Mesothelial cell of epicardium (in vitro differentiated cells): ENCODE measurements around the gene SH3RF3. TPM values are rescaled to one million over a fixed set of nuclear protein-coding genes. Genes with fewer than 3 reads are reported as not detected.

ENCODE experiments used
- DNase-seq, 2 experiments: peaks; one replicate each; pipeline ENCODE4 v3.0.0; 2021; ENCODE audit warnings: low spot score in 2 of 2; ENCODE audit not compliant: unreplicated experiment in 2 of 2
- H3K27ac Mint-ChIP-seq: 2 replicates; pipeline ENCODE4 v1.8.0; 2021; ENCODE audit warnings: mixed read lengths
- H3K27me3 Mint-ChIP-seq: 2 replicates; pipeline ENCODE4 v1.8.0; 2021; ENCODE audit warnings: low read depth, mixed read lengths
- H3K36me3 Mint-ChIP-seq: 2 replicates; pipeline ENCODE4 v1.8.0; 2021; ENCODE audit warnings: mixed read lengths
- H3K4me1 Mint-ChIP-seq: 2 replicates; pipeline ENCODE4 v1.8.0; 2021; ENCODE audit warnings: mixed read lengths
- H3K4me3 Mint-ChIP-seq: 2 replicates; pipeline ENCODE4 v1.8.0; 2021; ENCODE audit warnings: mild to moderate bottlenecking, moderate library complexity, mixed read lengths
- H3K9me3 Mint-ChIP-seq: 2 replicates; pipeline ENCODE4 v1.8.0; 2021; ENCODE audit warnings: mixed read lengths
- total RNA-seq: library from RNA; stranded (reverse); gene quantifications from 3 replicates; pipeline ENCODE4 v1.2.1, GENCODE V29; 2021
- TF ChIP-seq, protein P1 (sequence below): fragments of 200-600 bp; sonication (generic); IDR thresholded peaks from one replicate; pipeline ENCODE4 v1.5.0; 2021; ENCODE audit warnings: antibody characterized with exemption; ENCODE audit not compliant: unreplicated experiment

SH3RF3 gene
- total RNA-seq, 1 donor from 2014 or later: 2.7 TPM

DNA sequence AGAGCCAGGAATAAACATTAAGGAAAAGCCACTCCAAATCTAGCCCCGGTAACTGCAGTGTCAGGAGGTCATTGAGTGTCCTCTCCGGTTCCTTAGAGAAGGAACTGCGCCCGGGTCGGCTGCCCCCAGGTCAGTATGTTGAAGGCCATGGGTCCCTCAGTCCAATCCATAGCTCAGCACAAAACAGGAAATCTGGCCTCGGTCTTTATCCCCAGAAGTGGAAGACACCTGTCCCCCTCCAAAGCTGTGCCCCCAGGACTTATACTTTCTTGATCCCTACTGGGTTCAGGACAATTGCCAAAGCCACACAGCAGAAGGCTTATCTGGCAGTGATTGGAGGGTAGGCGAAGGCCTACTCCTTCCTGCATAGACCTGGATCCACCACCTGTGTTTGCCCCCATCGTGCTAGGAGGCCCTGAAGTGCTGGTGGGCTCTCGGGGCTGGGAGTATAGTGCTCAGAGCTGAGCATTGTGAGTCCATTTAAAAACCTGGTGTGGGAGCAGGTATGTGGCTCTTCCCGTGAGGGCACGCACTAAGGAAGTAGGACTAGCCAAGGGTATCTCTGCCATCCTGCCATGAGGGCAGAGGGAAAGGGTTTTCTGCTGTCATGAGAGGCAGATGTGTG lies 306.2 kb downstream of the SH3RF3 start:
- Mint-ChIP-seq H3K9me3 (no peaks in the 10 kb centered on the region), H3K27ac (no peak overlapping the region), H3K27me3 (no peaks in the 10 kb centered on the region), H3K36me3 (no peaks in the 10 kb centered on the region), H3K4me3 (no peak overlapping the region), H3K4me1 (peaks cover 17% of the 10 kb centered on the region)
- DNase-seq: no peak
- TF ChIP-seq, protein P1, sequence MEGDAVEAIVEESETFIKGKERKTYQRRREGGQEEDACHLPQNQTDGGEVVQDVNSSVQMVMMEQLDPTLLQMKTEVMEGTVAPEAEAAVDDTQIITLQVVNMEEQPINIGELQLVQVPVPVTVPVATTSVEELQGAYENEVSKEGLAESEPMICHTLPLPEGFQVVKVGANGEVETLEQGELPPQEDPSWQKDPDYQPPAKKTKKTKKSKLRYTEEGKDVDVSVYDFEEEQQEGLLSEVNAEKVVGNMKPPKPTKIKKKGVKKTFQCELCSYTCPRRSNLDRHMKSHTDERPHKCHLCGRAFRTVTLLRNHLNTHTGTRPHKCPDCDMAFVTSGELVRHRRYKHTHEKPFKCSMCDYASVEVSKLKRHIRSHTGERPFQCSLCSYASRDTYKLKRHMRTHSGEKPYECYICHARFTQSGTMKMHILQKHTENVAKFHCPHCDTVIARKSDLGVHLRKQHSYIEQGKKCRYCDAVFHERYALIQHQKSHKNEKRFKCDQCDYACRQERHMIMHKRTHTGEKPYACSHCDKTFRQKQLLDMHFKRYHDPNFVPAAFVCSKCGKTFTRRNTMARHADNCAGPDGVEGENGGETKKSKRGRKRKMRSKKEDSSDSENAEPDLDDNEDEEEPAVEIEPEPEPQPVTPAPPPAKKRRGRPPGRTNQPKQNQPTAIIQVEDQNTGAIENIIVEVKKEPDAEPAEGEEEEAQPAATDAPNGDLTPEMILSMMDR: no peak

DNA sequence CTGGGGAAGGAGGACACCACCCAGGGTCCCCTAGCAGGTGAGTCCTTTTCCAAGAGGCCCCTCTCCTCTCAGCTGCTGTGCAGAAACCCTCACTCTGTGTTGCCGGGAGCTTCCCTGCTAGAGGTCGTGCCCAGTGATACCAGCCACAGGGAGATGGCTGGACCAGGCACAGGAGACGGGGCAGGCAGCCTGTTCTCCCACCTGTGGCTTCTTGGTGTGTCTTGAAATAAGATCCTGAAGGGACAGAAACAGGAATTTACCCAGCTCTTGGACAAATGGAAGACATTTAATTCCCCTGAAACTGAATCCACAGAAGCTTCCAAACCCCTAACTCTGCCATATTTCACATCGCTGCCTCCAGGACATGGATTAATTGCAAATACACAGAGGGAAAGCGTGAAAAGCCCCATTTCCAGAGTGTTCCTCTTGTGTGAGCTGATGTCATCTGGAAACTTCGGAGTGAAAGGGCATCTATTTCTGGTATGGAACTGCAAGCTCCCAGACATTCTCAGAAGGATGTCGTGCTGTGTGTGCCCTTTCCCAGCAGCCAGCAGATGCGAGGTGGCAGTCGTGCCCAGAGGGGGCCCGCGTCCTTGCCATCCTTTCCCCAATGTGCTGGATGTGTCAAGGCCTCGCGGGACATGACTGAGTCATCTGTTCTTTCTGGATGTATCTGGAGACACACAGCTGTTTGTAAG lies 307.0 kb downstream of the SH3RF3 start:
- Mint-ChIP-seq H3K4me1 (peaks cover 17% of the 10 kb centered on the region), H3K4me3 (no peak overlapping the region)

DNA sequence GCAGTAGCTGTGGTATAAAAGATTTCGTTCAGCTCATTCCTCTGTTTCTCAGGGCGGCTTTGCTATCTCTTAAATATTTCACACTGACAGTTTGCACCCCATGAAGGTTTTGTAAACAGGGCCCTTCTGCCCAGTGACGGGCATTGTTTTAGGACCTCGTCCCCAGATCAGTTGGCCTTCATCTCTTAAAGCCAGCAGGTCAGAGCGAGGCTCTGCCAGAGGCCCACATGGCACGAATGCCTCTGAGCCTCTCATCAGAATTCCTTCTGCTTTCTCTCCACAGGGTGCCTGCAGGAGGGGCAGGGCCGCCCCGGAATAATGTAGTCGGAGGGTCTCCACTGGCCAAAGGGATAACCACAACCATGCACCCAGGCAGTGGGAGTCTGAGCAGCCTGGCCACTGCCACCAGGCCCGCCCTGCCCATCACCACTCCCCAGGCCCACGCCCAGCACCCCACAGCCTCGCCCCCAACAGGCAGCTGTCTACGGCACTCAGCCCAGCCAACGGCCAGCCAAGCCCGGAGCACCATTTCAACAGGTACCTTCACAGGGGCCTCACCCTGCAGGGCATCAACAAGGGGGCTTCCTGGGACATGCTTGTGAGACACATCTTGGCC lies 307.7 kb downstream of the SH3RF3 start:
- no peak overlapping the region for H3K27ac Mint-ChIP-seq
- TF ChIP-seq, protein P1: no peak
- H3K9me3 Mint-ChIP-seq: peaks cover 11% of the 10 kb centered on the region
- peaks cover 10% of the 10 kb centered on the region for H3K36me3 Mint-ChIP-seq
- no peaks in the 10 kb centered on the region for H3K27me3 Mint-ChIP-seq
- no peak for DNase-seq
- peaks cover 17% of the 10 kb centered on the region for H3K4me1 Mint-ChIP-seq
- no peak overlapping the region for H3K4me3 Mint-ChIP-seq

More for the DNA sequence above, 307.0 kb downstream of the SH3RF3 start:
- TF ChIP-seq, protein P1: no peak
- no peak for DNase-seq
- no peaks in the 10 kb centered on the region for H3K27me3 Mint-ChIP-seq
- H3K9me3 Mint-ChIP-seq: peaks cover 5% of the 10 kb centered on the region
- peaks cover 4% of the 10 kb centered on the region for H3K36me3 Mint-ChIP-seq
- no peak overlapping the region for H3K27ac Mint-ChIP-seq

DNA sequence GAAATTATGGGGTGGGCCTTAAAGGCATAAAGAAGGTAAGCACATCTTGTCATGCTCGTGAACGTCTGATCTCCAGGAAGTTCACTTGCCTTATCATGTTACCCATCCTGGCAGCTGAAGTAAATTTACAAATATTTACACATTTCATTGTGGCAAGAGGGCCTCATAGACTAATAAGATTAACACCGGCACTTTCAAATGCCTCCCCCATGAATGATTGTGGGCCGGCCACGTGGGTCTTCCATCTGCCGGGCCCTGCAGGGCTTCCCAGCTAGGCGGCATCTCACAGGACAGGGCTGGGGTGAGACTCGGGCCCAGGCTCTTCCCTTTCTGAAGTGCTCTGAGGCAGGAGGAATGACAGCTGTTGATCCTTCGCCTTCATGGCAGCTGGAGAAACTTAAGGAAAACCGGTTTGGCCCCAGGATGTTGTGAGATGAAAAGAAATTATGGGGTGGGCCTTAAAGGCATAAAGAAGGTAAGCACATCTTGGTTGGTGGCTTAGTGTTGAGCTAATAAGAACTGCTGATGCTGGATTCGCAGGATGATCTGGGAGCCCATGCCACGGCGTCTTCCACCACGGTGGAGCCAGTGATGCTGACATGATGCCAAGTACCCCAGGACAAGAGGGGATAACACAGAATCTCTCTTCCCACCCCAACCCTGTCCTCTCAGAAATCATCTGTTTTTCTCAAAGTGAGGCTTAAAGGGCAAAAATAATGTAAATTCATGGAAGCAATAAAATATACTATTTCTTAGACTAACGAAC lies 308.5 kb downstream of the SH3RF3 start:
- peaks cover 14% of the 10 kb centered on the region for H3K9me3 Mint-ChIP-seq
- H3K4me1 Mint-ChIP-seq: peaks cover 17% of the 10 kb centered on the region
- TF ChIP-seq, protein P1: no peak
- H3K27ac Mint-ChIP-seq: no peak overlapping the region
- H3K4me3 Mint-ChIP-seq: no peak overlapping the region
- no peak for DNase-seq
- no peaks in the 10 kb centered on the region for H3K27me3 Mint-ChIP-seq
- H3K36me3 Mint-ChIP-seq: peaks cover 11% of the 10 kb centered on the region

DNA sequence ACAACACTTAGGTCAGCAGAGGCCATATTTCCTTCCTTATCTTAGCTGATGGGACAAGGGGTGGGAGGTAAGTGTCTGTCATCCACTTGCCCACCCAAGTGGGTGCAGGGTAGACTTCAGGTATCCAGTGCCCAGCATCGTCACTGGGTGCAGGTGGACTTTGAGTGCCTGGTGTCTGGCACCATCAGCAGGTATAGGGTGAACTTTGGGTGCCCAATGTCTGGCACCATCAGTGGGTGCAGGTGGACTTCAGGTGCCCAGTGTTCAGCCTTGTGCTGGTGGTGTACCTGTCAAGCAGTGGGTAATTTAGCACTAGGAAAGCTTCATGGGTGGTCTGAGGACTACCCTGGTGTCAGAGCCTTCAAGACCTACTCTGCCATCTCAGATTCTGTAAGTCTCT lies 309.1 kb downstream of the SH3RF3 start:
- Mint-ChIP-seq H3K4me3 (no peak overlapping the region), H3K9me3 (peaks cover 19% of the 10 kb centered on the region), H3K27ac (no peak overlapping the region), H3K36me3 (peaks cover 13% of the 10 kb centered on the region), H3K4me1 (peaks cover 17% of the 10 kb centered on the region), H3K27me3 (no peaks in the 10 kb centered on the region)
- TF ChIP-seq, protein P1: no peak
- DNase-seq: no peak
